PFSK-1 (cell line): Measurements from ENCODE around the gene GINS3.

Experiments used
- FOXP2 ChIP-seq: optimal IDR thresholded peaks from 2 replicates; pipeline ENCODE3; 2011; ENCODE audit warnings: borderline replicate concordance, control low read depth, inconsistent platforms; ENCODE audit not compliant: insufficient read depth; ENCODE audit errors: extremely low read length, extremely low read depth
- POLR2AphosphoS5 ChIP-seq: IDR thresholded peaks from 2 replicates; pipeline ENCODE4 v1.6.1; 2012; ENCODE audit warnings: low read depth, mild to moderate bottlenecking, control low read depth, low read length, moderate library complexity
- SIN3A ChIP-seq: IDR thresholded peaks from 2 replicates; pipeline ENCODE4 v1.6.1; 2012; ENCODE audit warnings: mild to moderate bottlenecking, low read length, moderate library complexity, borderline replicate concordance; ENCODE audit not compliant: insufficient read depth
- TAF1 ChIP-seq: IDR thresholded peaks from 2 replicates; pipeline ENCODE4 v1.6.1; 2012; ENCODE audit warnings: low read length, control low read depth, borderline replicate concordance; ENCODE audit not compliant: insufficient read depth
- TF ChIP-seq, protein P1 (sequence below), 2 experiments: IDR thresholded peaks; 2 replicates each; pipeline versions ENCODE4 v1.6.1 to v1.8.0; 2011 to 2012; ENCODE audit warnings: low read depth in 2 of 2, low read length in 2 of 2, control low read depth in 1 of 2, inconsistent platforms in 1 of 2, mild to moderate bottlenecking in 1 of 2, moderate library complexity in 1 of 2; ENCODE audit not compliant: insufficient read depth in 1 of 2

The GINS3 gene

DNA sequence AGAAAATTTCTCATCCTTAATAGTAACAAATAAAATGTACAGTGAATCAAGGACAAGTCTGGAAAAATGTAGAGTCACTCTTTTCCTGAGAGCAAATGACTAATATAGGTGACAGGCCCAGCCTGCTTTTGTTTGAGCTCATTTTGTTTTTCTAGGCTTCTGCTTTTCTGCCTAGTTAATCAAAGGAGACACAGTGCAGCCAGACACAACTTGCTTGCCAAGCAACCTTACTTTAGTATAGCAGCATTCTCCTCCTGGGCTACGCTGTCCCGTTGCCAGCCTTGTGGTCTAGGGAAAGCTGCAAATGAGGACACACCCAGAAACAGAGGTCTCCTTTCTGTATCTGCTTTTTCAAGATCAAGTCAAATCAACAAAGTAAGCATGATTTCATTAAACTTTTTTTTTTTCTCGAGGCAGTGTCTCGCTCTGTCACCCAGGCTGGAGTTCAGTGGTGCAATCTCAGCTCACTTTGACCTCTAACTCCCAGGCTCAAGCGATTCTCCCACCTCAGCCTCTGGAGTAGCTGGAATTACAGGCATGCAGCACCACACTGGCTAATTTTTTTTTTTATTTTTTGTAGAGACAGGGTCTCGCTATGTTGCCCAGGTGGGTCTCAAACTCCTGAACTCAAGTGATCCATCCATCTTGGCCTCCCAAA lies 17.2 kb downstream of the GINS3 start:
- TF ChIP-seq, protein P1, sequence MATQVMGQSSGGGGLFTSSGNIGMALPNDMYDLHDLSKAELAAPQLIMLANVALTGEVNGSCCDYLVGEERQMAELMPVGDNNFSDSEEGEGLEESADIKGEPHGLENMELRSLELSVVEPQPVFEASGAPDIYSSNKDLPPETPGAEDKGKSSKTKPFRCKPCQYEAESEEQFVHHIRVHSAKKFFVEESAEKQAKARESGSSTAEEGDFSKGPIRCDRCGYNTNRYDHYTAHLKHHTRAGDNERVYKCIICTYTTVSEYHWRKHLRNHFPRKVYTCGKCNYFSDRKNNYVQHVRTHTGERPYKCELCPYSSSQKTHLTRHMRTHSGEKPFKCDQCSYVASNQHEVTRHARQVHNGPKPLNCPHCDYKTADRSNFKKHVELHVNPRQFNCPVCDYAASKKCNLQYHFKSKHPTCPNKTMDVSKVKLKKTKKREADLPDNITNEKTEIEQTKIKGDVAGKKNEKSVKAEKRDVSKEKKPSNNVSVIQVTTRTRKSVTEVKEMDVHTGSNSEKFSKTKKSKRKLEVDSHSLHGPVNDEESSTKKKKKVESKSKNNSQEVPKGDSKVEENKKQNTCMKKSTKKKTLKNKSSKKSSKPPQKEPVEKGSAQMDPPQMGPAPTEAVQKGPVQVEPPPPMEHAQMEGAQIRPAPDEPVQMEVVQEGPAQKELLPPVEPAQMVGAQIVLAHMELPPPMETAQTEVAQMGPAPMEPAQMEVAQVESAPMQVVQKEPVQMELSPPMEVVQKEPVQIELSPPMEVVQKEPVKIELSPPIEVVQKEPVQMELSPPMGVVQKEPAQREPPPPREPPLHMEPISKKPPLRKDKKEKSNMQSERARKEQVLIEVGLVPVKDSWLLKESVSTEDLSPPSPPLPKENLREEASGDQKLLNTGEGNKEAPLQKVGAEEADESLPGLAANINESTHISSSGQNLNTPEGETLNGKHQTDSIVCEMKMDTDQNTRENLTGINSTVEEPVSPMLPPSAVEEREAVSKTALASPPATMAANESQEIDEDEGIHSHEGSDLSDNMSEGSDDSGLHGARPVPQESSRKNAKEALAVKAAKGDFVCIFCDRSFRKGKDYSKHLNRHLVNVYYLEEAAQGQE (IDR thresholded peaks at IDR 0.05; ENCODE audit: insufficient read depth in 1 of 2, low read depth in 2 of 2, low read length in 2 of 2), result no peak
- no peak for TF ChIP-seq POLR2AphosphoS5

DNA sequence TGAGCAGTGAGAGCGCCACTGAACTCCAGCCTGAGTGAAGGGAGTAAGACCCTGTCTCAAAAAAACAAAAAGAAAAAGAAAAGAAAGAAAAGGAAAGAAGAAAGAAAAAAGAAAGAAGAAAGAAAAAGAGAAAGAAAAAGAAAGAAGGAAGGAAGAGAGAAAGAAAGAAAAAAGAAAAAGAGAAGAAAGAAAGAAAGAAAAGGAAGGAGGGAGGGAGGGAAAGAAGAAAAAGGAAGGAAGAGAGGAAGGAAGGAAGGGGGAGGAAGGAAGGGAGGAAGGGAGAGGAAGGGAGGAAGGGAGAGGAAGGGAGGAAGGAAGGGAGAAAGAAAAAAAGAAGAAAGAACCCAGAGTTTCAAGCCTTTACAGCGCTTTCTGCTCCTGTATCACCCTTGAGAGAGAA lies 19.1 kb downstream of the GINS3 start:
- no peak for TF ChIP-seq SIN3A
- TF ChIP-seq, protein P1 (IDR thresholded peaks at IDR 0.05; ENCODE audit: insufficient read depth in 1 of 2, low read depth in 2 of 2, low read length in 2 of 2), result no peak
- TF ChIP-seq FOXP2, result no peak
- TF ChIP-seq POLR2AphosphoS5, result no peak
- no peak for TF ChIP-seq TAF1

- no peak for TF ChIP-seq SIN3A
- TF ChIP-seq FOXP2, result no peak
- TF ChIP-seq, protein P1 (IDR thresholded peaks at IDR 0.05; ENCODE audit: insufficient read depth in 1 of 2, low read depth in 2 of 2, low read length in 2 of 2), result no peak
- no peak for TF ChIP-seq TAF1
- no peak for TF ChIP-seq POLR2AphosphoS5
These were observed 19.7 kb downstream of the GINS3 start for GRCh38 chr16:58411736-58412614.

DNA sequence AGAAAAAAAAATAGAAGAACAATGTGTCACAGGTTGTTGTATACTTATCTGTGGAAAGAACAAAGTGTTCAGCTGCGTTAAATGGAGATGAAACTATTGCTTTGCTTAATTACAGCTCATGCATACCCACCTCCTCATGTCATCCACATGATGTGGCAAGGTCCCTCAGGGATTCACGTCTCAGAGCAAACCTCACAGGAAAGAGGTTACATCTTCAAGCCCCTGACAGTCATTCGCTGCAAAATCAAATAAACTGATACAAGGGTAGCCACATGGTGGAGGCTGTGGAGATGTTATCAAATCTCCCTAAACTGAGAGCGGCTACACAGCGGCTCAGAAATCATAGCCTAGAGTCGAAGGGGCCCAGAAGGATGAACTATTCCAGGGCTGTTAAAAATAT lies 21.1 kb downstream of the GINS3 start:
- TF ChIP-seq, protein P1 (IDR thresholded peaks at IDR 0.05; ENCODE audit: insufficient read depth in 1 of 2, low read depth in 2 of 2, low read length in 2 of 2), result no peak
- TF ChIP-seq TAF1 (no peak), POLR2AphosphoS5 (no peak), SIN3A (no peak), FOXP2 (no peak)

GRCh38 chr16:58415003-58415402 lies 22.7 kb downstream of the GINS3 start:
- TF ChIP-seq, protein P1 (IDR thresholded peaks at IDR 0.05; ENCODE audit: insufficient read depth in 1 of 2, low read depth in 2 of 2, low read length in 2 of 2), result no peak
- no peak for TF ChIP-seq SIN3A
- no peak for TF ChIP-seq TAF1
- TF ChIP-seq POLR2AphosphoS5, result no peak
- TF ChIP-seq FOXP2, result no peak
